Measurements from ENCODE around the gene PYY.
"Not testable (repeated sequence)": the region's sequence is repeated elsewhere in the genome, so short reads cannot be mapped to it uniquely, and the experiment has no call there.

The PYY gene

GRCh38 chr17:43976963-43977837, 23.5 kb upstream of the PYY start:
- DNase-seq: no peak

- DNase-seq: no peak
These were observed 22.2 kb upstream of the PYY start for GRCh38 chr17:43975898-43976297.

GRCh38 chr17:43974382-43975266, 20.9 kb upstream of the PYY start:
- no peak for DNase-seq

DNA sequence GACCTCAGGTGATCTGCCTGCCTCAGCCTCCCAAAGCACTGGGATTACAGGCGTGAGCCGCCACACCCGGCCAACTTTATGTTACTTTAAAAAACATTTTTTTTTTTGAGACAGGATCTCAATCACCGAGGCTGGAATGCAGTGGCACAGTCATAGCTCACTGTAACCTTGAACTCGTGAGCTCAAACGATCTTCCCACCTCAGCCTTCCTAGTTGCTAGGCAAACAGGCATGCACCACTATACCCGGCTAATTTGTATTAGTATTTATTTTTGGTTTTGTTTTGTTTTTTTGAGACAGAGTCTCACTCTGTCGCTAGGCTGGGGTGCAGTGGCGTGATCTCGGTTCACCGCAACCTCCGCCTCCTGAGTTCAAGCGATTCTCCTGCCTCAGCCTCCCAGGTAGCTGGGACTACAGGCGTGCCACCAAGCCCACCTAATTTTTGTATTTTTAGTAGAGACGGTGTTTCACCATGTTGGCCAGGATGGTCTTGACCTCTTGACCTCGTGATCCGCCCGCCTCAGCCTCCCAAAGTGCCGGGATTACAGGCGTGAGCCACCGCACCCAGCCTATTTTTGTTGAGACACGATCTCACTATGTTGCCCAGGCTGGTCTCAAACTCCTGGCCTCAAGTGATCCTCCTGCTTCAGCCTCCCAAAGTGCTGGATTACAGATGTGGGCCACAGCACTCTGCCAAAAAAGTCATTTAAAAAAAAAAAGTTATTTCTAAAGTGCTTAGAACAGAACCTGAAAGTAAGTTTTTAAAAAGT, 18.9 kb upstream of the PYY start:
- DNase-seq: not testable (repeated sequence)

- not testable (repeated sequence) for DNase-seq
These were observed 17.7 kb upstream of the PYY start for GRCh38 chr17:43971436-43971835.

GRCh38 chr17:43970366-43970765, 16.6 kb upstream of the PYY start:
- DNase-seq: no peak

DNA sequence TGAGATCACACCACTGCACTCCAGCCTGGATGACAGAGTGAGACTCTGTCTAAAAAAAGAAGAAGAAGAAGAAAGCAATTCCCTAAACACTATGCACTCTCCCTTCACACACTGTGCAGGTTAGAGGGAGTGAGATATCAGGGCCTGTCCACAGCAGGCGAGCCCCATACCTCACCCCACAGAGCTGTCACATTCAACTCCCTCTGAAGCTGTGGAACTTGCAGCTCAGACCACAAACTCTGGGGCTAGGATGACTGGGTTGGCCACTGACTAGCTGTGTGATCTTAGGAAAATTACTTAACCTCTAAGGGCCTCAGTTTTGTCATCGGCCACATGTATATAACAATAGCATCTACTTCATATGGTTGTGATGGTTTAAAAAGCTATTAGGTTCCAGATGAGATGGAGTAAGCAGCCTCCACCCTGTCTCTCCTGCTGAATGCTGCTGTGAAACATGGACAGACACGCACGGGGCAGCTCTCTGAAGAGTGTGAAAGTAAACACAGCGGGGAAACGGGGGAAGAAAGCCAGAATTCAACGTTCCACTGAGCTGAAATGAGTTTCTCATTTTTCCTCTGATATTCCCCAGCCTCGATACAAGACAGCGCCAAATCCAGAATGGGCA, 13.6 kb upstream of the PYY start:
- no peak for DNase-seq

- DNase-seq: no peak
These were observed 12.5 kb upstream of the PYY start for GRCh38 chr17:43966276-43966675.

GRCh38 chr17:43962479-43962878, 8.7 kb upstream of the PYY start:
- no peak for DNase-seq

DNA sequence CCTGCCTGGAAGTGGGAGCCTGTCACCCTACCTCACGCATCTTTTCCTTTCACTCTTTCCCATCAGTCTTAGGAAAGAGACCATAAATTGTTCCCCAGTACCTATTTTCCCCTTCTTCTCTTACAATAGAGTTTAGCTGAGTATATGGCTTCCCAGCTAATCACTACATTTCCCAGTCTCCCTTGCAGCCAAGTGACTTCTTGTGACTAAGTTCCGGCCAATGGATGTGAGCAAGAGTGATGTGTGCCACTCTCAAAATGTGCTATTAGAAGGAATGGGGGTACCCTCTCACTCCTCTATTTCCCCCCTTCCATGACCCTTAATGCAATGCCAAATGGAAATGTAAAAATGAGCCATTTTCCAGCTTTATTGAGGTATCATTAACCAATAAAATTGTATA, 8.2 kb upstream of the PYY start:
- no peak for DNase-seq

- DNase-seq: not testable (repeated sequence)
These were observed 7.6 kb upstream of the PYY start for GRCh38 chr17:43961292-43961691.

GRCh38 chr17:43958748-43959352, 5.1 kb upstream of the PYY start:
- DNase-seq: no peak

GRCh38 chr17:43956222-43956621, 2.5 kb upstream of the PYY start:
- DNase-seq: no peak

DNA sequence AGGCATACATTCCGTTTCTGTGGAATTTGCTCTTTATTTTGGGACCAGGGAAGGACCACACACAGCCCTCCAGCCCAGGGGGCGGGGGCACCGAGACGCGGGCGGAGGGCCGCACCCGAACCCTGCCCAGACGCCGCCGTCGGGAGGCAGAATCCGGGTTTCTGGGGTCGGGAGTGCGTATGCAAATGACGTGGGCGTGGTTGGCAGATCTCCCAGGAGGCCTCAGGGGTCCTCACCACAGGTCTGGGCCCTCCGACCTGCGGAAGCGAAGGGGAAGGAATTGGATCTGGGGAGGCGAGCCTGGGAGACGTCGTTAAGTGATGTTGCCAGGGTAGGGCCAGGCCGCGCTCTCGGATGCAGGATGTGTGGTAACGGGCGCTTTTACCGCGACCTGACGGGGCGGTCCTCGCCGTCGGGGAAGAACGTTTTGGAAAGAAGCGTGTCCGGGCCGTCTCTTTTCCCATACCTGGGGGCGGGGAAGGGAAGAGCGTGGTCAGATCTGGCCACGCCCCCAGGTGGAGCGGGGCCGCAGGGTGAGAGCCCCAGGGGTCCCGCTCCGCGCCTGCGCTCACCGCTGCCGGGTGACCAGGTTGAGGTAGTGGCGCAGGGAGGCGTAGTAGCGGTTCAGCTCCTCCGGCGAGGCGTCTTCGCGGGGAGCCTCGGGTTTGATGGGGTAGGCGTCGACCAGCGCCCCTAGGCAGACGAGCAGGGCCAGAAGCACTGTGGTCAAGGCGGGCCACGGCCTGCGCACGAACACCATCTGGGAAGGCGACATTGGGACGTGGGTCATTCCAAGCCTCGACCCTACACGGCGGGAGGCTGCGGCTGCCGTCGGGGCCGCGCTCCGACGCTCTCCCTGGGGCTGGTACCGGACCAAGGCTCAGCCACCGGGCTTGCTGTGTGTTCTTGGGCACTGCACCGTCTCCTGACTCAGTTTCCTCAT, 745 bp downstream of the PYY start:
- DNase-seq: no peak

DNA sequence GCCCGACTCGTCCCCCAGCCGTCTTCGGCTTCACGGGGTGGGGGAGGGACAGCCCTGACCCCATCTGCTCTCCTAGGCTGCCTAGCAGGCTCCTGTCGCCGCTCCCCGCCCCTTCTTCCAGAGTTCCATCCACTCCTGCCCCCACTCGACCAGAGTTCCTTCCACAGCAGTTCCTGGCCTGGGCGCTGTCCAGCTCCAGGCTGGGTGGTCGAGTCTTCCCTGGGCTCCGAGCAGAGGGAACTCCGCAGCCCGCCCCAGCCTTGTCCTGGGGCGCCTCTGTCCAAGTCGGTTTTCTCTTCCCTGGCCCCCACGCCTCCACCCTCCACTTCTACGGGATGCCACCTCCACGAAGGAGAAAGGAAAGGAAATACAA, 1.4 kb downstream of the PYY start:
- no peak for DNase-seq

- DNase-seq: no peak
These were observed 2.0 kb downstream of the PYY start for GRCh38 chr17:43951750-43952149.

GRCh38 chr17:43950554-43950953, 3.2 kb downstream of the PYY start:
- no peak for DNase-seq

DNA sequence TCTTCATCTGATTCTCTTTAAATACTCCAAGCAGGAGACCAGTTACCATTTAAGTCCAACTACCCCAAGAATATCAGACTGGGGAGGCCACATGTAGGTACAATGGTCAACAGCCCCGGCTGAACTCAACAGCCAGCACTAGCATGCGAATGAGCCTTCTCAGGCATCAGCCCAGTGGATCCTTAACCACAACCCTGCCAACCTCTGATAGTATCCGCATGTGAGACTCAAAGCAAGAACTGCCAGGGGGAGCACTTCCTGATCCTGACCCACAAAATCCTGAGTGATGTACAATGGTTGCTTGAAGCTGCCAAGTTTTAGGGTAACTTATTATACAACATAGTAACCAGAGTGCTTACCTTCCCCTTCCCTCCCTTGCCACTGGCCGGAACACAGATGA, 4.0 kb downstream of the PYY start:
- no peak for DNase-seq

DNA sequence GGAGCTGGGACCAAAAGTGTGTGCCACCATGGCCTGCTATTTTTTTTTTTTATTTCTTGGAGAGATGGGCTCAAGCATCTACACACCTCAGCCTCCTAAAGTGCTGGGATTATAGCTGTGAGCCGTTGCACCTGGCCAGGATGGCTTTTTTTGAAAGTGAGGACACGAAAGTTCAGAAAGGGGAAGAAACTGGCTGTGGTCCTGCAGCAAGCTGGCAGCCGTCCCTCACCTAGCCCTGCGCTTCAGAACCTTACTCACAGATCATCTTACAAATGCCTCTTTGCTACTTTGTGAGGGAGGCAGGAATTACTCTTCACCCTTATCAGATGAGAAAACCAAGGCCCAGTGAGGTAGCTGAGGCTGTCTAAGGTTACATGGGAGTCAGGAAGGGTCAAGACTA, 7.0 kb downstream of the PYY start:
- DNase-seq: no peak

GRCh38 chr17:43945074-43945829, 8.5 kb downstream of the PYY start:
- DNase-seq: no peak

Data from activated T-cell treated with anti-CD3 and anti-CD28 coated beads for 4 hours (primary cell).